ENCODE data around the gene SAGE1. TPM values are rescaled to one million over a fixed set of nuclear protein-coding genes. Genes with fewer than 3 reads are reported as not detected.
"Not testable (repeated sequence)": the region's sequence is repeated elsewhere in the genome, so short reads cannot be mapped to it uniquely, and the experiment has no call there.

The SAGE1 gene
- total and polyA plus RNA-seq, 2 of the 8 experiments (the other 6 are each of a cell fraction or from before 2014, with no cell fraction given) = not detected

- H3K4me3 ChIP-seq (ENCODE audit: extremely low read depth in 1 of 4, insufficient read depth in 2 of 4, low read depth in 3 of 4, low read length in 4 of 4); H2BK5ac ChIP-seq (ENCODE audit: low read depth, low read length); CTCF ChIA-PET (ENCODE audit: partially characterized antibody); H4K5ac ChIP-seq (ENCODE audit: insufficient read length, low read depth, low read length); H2BK15ac ChIP-seq (ENCODE audit: low read length); H3K27me3 ChIP-seq (replicated peaks in 1 of 4; ENCODE audit: control insufficient read depth in 3 of 4, extremely low read depth in 1 of 4, insufficient read depth in 3 of 4, low read length in 3 of 4); H2AK5ac ChIP-seq (ENCODE audit: low read depth, low read length); H3K23me2 ChIP-seq (ENCODE audit: low read depth, low read length); H3K79me1 ChIP-seq (ENCODE audit: low read depth, low read length); H3K27ac ChIP-seq (ENCODE audit: low read depth, low read length); H3K36me3 ChIP-seq (ENCODE audit: control insufficient read depth in 2 of 4, insufficient read depth in 4 of 4, low read length in 3 of 4); H4K91ac ChIP-seq (replicated peaks; ENCODE audit: insufficient read length, low read length); H3K9ac ChIP-seq (replicated peaks in 1 of 4; ENCODE audit: extremely low read depth in 1 of 4, low read depth in 3 of 4, low read length in 3 of 4); H3K4me2 ChIP-seq (ENCODE audit: insufficient read depth in 1 of 2, low read depth in 2 of 2, low read length in 2 of 2); H2AFZ ChIP-seq (ENCODE audit: low read length); FAIRE-seq; H4K8ac ChIP-seq (ENCODE audit: extremely low read depth, insufficient read depth, low read length); H3K18ac ChIP-seq (ENCODE audit: extremely low read depth, low read length); H3K4me1 ChIP-seq (replicated peaks in 1 of 4; ENCODE audit: control insufficient read depth in 3 of 4, insufficient read depth in 4 of 4, low read length in 3 of 4); H3K14ac ChIP-seq (ENCODE audit: insufficient read length); H3K79me2 ChIP-seq (ENCODE audit: control insufficient read depth in 1 of 2, insufficient read depth in 2 of 2, low read length in 2 of 2); H3K9me3 ChIP-seq (ENCODE audit: insufficient read depth in 2 of 2, low read depth in 1 of 2, low read length in 1 of 2); POLR2A ChIA-PET (ENCODE audit: partially characterized antibody); H3K23ac ChIP-seq (ENCODE audit: insufficient read length); H4K20me1 ChIP-seq (replicated peaks in 1 of 2; ENCODE audit: control insufficient read depth in 1 of 2, insufficient read depth in 2 of 2, low read length in 2 of 2); H3K4ac ChIP-seq (replicated peaks; ENCODE audit: insufficient read length, low read depth, low read length); H3K56ac ChIP-seq (replicated peaks; ENCODE audit: insufficient read length, low read depth, low read length); H2BK12ac ChIP-seq (ENCODE audit: low read depth, low read length); DNase-seq (ENCODE audit: low read depth in 1 of 2, low spot score in 2 of 2); H2BK120ac ChIP-seq (replicated peaks; ENCODE audit: low read depth, low read length); H2BK20ac ChIP-seq (ENCODE audit: low read length): not testable (repeated sequence)
- WGBS, 2 experiments (ENCODE audit: extremely low coverage in 1 of 2, insufficient coverage in 1 of 2, insufficient read length in 1 of 2, insufficient replicate concordance in 2 of 2, low coverage in 1 of 2, low lambda C conversion rate in 2 of 2, missing lambda C conversion rate in 1 of 2) = no CpG with 5 or more reads among the region's 17 CpGs
Measured at GRCh38 chrX:135871712-135872111, 21.8 kb upstream of the SAGE1 start, which contains the start of gene CT45A9. CT45A9 (minus strand) TSS chrX:135871812; CDS start chrX:135868061, 3,751 bp downstream.

GRCh38 chrX:135882741-135883140, 10.8 kb upstream of the SAGE1 start:
- H2BK120ac ChIP-seq (replicated peaks; ENCODE audit: low read depth, low read length); DNase-seq (ENCODE audit: low read depth in 1 of 2, low spot score in 2 of 2); H2AFZ ChIP-seq (ENCODE audit: low read length); H4K5ac ChIP-seq (ENCODE audit: insufficient read length, low read depth, low read length); H3K9ac ChIP-seq (replicated peaks in 1 of 4; ENCODE audit: extremely low read depth in 1 of 4, low read depth in 3 of 4, low read length in 3 of 4); H4K8ac ChIP-seq (ENCODE audit: extremely low read depth, insufficient read depth, low read length); H3K79me1 ChIP-seq (ENCODE audit: low read depth, low read length); H2BK12ac ChIP-seq (ENCODE audit: low read depth, low read length); H3K4me2 ChIP-seq (ENCODE audit: insufficient read depth in 1 of 2, low read depth in 2 of 2, low read length in 2 of 2); H3K27ac ChIP-seq (ENCODE audit: low read depth, low read length); H3K4ac ChIP-seq (replicated peaks; ENCODE audit: insufficient read length, low read depth, low read length); H3K56ac ChIP-seq (replicated peaks; ENCODE audit: insufficient read length, low read depth, low read length); H3K9me3 ChIP-seq (ENCODE audit: insufficient read depth in 2 of 2, low read depth in 1 of 2, low read length in 1 of 2); H3K4me3 ChIP-seq (ENCODE audit: extremely low read depth in 1 of 4, insufficient read depth in 2 of 4, low read depth in 3 of 4, low read length in 4 of 4); H3K23me2 ChIP-seq (ENCODE audit: low read depth, low read length); H2BK15ac ChIP-seq (ENCODE audit: low read length); H3K36me3 ChIP-seq (ENCODE audit: control insufficient read depth in 2 of 4, insufficient read depth in 4 of 4, low read length in 3 of 4); H4K91ac ChIP-seq (replicated peaks; ENCODE audit: insufficient read length, low read length); H3K79me2 ChIP-seq (ENCODE audit: control insufficient read depth in 1 of 2, insufficient read depth in 2 of 2, low read length in 2 of 2); H2BK20ac ChIP-seq (ENCODE audit: low read length); H2BK5ac ChIP-seq (ENCODE audit: low read depth, low read length); H3K23ac ChIP-seq (ENCODE audit: insufficient read length); CTCF ChIA-PET (ENCODE audit: partially characterized antibody); FAIRE-seq; H3K4me1 ChIP-seq (replicated peaks in 1 of 4; ENCODE audit: control insufficient read depth in 3 of 4, insufficient read depth in 4 of 4, low read length in 3 of 4); H3K18ac ChIP-seq (ENCODE audit: extremely low read depth, low read length); H3K14ac ChIP-seq (ENCODE audit: insufficient read length); H2AK5ac ChIP-seq (ENCODE audit: low read depth, low read length); POLR2A ChIA-PET (ENCODE audit: partially characterized antibody); H3K27me3 ChIP-seq (replicated peaks in 1 of 4; ENCODE audit: control insufficient read depth in 3 of 4, extremely low read depth in 1 of 4, insufficient read depth in 3 of 4, low read length in 3 of 4); H4K20me1 ChIP-seq (replicated peaks in 1 of 2; ENCODE audit: control insufficient read depth in 1 of 2, insufficient read depth in 2 of 2, low read length in 2 of 2): not testable (repeated sequence)
- WGBS, 2 experiments (ENCODE audit: extremely low coverage in 1 of 2, insufficient coverage in 1 of 2, insufficient read length in 1 of 2, insufficient replicate concordance in 2 of 2, low coverage in 1 of 2, low lambda C conversion rate in 2 of 2, missing lambda C conversion rate in 1 of 2) = 83% methylated on average over 3 of the region's 5 CpGs; no CpG with 5 or more reads in 1 of the 2 experiments
